BLaER1 treated with 17β-estradiol and CSF1 and Interleukin-3, amounts not matched to agents 10 nM and 100 nM (cell line): ENCODE results near the gene RBFOX1.

Experiments used
- H3K27ac ChIP-seq, 11 experiments: shearing (Covaris generic); formaldehyde crosslinking; 2 replicates each; pipeline ENCODE4 v1.8.1; 2022
- H3K27me3 ChIP-seq, 11 experiments: shearing (Covaris generic); formaldehyde crosslinking; 2 replicates each; pipeline ENCODE4 v1.8.1; 2022
- H3K36me3 ChIP-seq, 11 experiments: shearing (Covaris generic); formaldehyde crosslinking; 2 replicates each; pipeline ENCODE4 v1.8.1; 2022
- H3K4me1 ChIP-seq, 10 experiments: shearing (Covaris generic); formaldehyde crosslinking; 2 replicates each; pipeline ENCODE4 v1.8.1; 2022
- H3K4me2 ChIP-seq, 11 experiments: shearing (Covaris generic); formaldehyde crosslinking; 2 replicates each; pipeline ENCODE4 v1.8.1; 2022
- H3K4me3 ChIP-seq, 10 experiments: shearing (Covaris generic); formaldehyde crosslinking; 2 replicates each; pipeline ENCODE4 v1.8.1; 2022
- H3K9ac ChIP-seq, 11 experiments: shearing (Covaris generic); formaldehyde crosslinking; 2 replicates each; pipeline ENCODE4 v1.8.1; 2022
- H3K9me3 ChIP-seq, 11 experiments: shearing (Covaris generic); formaldehyde crosslinking; replicated peaks in 1 of 11; 2 replicates each; pipeline ENCODE4 v1.8.1; 2022
- H4K20me1 ChIP-seq, 11 experiments: shearing (Covaris generic); formaldehyde crosslinking; 2 replicates each; pipeline ENCODE4 v1.8.1; 2022
- Cebpa-rat ChIP-seq, 11 experiments: shearing (Covaris generic); IDR thresholded peaks; 2 replicates each; pipeline ENCODE4 v1.8.1; 2022

The RBFOX1 gene

GRCh38 chr16:7438601-7439000 is 106.0 kb downstream of the RBFOX1 start:
- Histone ChIP-seq H3K4me1 (no peaks in the 10 kb centered on the region), H4K20me1 (no peaks in the 10 kb centered on the region), H3K4me2 (no peak overlapping the region), H3K27me3 (no peaks in the 10 kb centered on the region), H3K4me3 (no peak overlapping the region), H3K36me3 (no peaks in the 10 kb centered on the region), H3K27ac (no peak overlapping the region), H3K9me3 (no peaks in the 10 kb centered on the region), H3K9ac (no peak overlapping the region)
- TF ChIP-seq Cebpa-rat (IDR thresholded peaks at IDR 0.05), result no peak

- no peaks in the 10 kb centered on the region for H3K9me3 ChIP-seq
- no peak overlapping the region for H3K9ac ChIP-seq
- no peaks in the 10 kb centered on the region for H3K4me1 ChIP-seq
- no peaks in the 10 kb centered on the region for H3K27me3 ChIP-seq
- H3K4me2 ChIP-seq, result no peak overlapping the region
- H3K4me3 ChIP-seq, result no peak overlapping the region
- TF ChIP-seq Cebpa-rat (IDR thresholded peaks at IDR 0.05), result no peak
- H3K36me3 ChIP-seq, result no peaks in the 10 kb centered on the region
- H3K27ac ChIP-seq, result no peak overlapping the region
- H4K20me1 ChIP-seq, result no peaks in the 10 kb centered on the region
Observed at GRCh38 chr16:7439518-7439917, 106.9 kb downstream of the RBFOX1 start.

- Histone ChIP-seq H3K4me3 (no peak overlapping the region), H3K36me3 (no peaks in the 10 kb centered on the region), H3K27ac (no peak overlapping the region), H3K9me3 (no peaks in the 10 kb centered on the region), H3K9ac (no peak overlapping the region), H4K20me1 (no peaks in the 10 kb centered on the region), H3K4me1 (no peaks in the 10 kb centered on the region), H3K4me2 (no peak overlapping the region), H3K27me3 (no peaks in the 10 kb centered on the region)
- no peak for TF ChIP-seq Cebpa-rat (IDR thresholded peaks at IDR 0.05)
Observed at GRCh38 chr16:7440886-7441400, 108.3 kb downstream of the RBFOX1 start.

- Histone ChIP-seq H3K9ac (no peak overlapping the region), H3K27me3 (no peaks in the 10 kb centered on the region)
Observed at GRCh38 chr16:7442050-7442449, 109.4 kb downstream of the RBFOX1 start.

GRCh38 chr16:7443142-7443541 is 110.5 kb downstream of the RBFOX1 start:
- H3K9me3 ChIP-seq, result no peaks in the 10 kb centered on the region
- H4K20me1 ChIP-seq, result no peaks in the 10 kb centered on the region
- H3K36me3 ChIP-seq, result no peaks in the 10 kb centered on the region
- H3K9ac ChIP-seq, result no peak overlapping the region
- TF ChIP-seq Cebpa-rat (IDR thresholded peaks at IDR 0.05), result no peak
- no peaks in the 10 kb centered on the region for H3K27me3 ChIP-seq
- H3K27ac ChIP-seq, result no peak overlapping the region
- no peaks in the 10 kb centered on the region for H3K4me1 ChIP-seq
- no peak overlapping the region for H3K4me3 ChIP-seq
- H3K4me2 ChIP-seq, result no peak overlapping the region

More at GRCh38 chr16:7442050-7442449, 109.4 kb downstream of the RBFOX1 start:
- H4K20me1 ChIP-seq, result no peaks in the 10 kb centered on the region
- no peaks in the 10 kb centered on the region for H3K4me1 ChIP-seq
- no peaks in the 10 kb centered on the region for H3K36me3 ChIP-seq
- H3K27ac ChIP-seq, result no peak overlapping the region
- no peak overlapping the region for H3K4me2 ChIP-seq
- TF ChIP-seq Cebpa-rat (IDR thresholded peaks at IDR 0.05), result no peak
- no peaks in the 10 kb centered on the region for H3K9me3 ChIP-seq
- no peak overlapping the region for H3K4me3 ChIP-seq

GRCh38 chr16:7443648-7444365 is 111.2 kb downstream of the RBFOX1 start:
- H3K27ac ChIP-seq, result no peak overlapping the region

GRCh38 chr16:7449306-7449705 is 116.7 kb downstream of the RBFOX1 start:
- Histone ChIP-seq H3K27me3 (no peaks in the 10 kb centered on the region), H3K27ac (no peak overlapping the region), H4K20me1 (no peaks in the 10 kb centered on the region), H3K36me3 (no peaks in the 10 kb centered on the region), H3K9me3 (no peaks in the 10 kb centered on the region), H3K4me1 (no peaks in the 10 kb centered on the region), H3K4me3 (no peak overlapping the region), H3K4me2 (no peak overlapping the region), H3K9ac (no peak overlapping the region)
- no peak for TF ChIP-seq Cebpa-rat (IDR thresholded peaks at IDR 0.05)

More at GRCh38 chr16:7443648-7444365, 111.2 kb downstream of the RBFOX1 start:
- no peak overlapping the region for H3K4me2 ChIP-seq
- H3K9me3 ChIP-seq, result no peaks in the 10 kb centered on the region
- H3K27me3 ChIP-seq, result no peaks in the 10 kb centered on the region
- no peaks in the 10 kb centered on the region for H4K20me1 ChIP-seq
- no peaks in the 10 kb centered on the region for H3K36me3 ChIP-seq
- H3K9ac ChIP-seq, result no peak overlapping the region
- no peak overlapping the region for H3K4me3 ChIP-seq
- H3K4me1 ChIP-seq, result no peaks in the 10 kb centered on the region
- TF ChIP-seq Cebpa-rat (IDR thresholded peaks at IDR 0.05), result no peak

- Histone ChIP-seq H3K36me3 (no peaks in the 10 kb centered on the region), H3K4me1 (no peaks in the 10 kb centered on the region), H3K9me3 (no peaks in the 10 kb centered on the region), H3K4me2 (no peak overlapping the region), H3K4me3 (no peak overlapping the region), H3K9ac (no peak overlapping the region), H4K20me1 (no peaks in the 10 kb centered on the region), H3K27ac (no peak overlapping the region), H3K27me3 (no peaks in the 10 kb centered on the region)
- TF ChIP-seq Cebpa-rat (IDR thresholded peaks at IDR 0.05), result no peak
Observed at GRCh38 chr16:7449808-7450207, 117.2 kb downstream of the RBFOX1 start.

GRCh38 chr16:7450440-7450839 is 117.8 kb downstream of the RBFOX1 start:
- H3K27ac ChIP-seq, result no peak overlapping the region
- no peak for TF ChIP-seq Cebpa-rat (IDR thresholded peaks at IDR 0.05)
- no peaks in the 10 kb centered on the region for H3K4me1 ChIP-seq
- no peaks in the 10 kb centered on the region for H3K27me3 ChIP-seq
- H4K20me1 ChIP-seq, result no peaks in the 10 kb centered on the region
- no peak overlapping the region for H3K9ac ChIP-seq
- no peaks in the 10 kb centered on the region for H3K36me3 ChIP-seq
- no peak overlapping the region for H3K4me2 ChIP-seq
- H3K9me3 ChIP-seq, result no peaks in the 10 kb centered on the region; a peak in 1 of 22 replicates
- H3K4me3 ChIP-seq, result no peak overlapping the region

GRCh38 chr16:7452090-7452489 is 119.4 kb downstream of the RBFOX1 start:
- Histone ChIP-seq H3K36me3 (no peaks in the 10 kb centered on the region), H3K4me3 (no peak overlapping the region), H3K4me2 (no peak overlapping the region), H4K20me1 (no peaks in the 10 kb centered on the region), H3K9ac (no peak overlapping the region), H3K27ac (no peak overlapping the region), H3K27me3 (no peaks in the 10 kb centered on the region), H3K4me1 (no peaks in the 10 kb centered on the region), H3K9me3 (no peaks in the 10 kb centered on the region; a peak in 1 of 22 replicates)
- no peak for TF ChIP-seq Cebpa-rat (IDR thresholded peaks at IDR 0.05)
